GM19035 (cell line): ENCODE data around the gene MAD2L2.

Source experiments
- ATAC-seq: cut with Tn5 transposase; IDR thresholded peaks from one replicate; pipeline ENCODE4 v1.9.1; 2021; ENCODE audit not compliant: unreplicated experiment

Gene MAD2L2

GRCh38 chr1:11681071-11681771, at the start of gene MAD2L2:
Gene MAD2L2 (minus strand): TSS chr1:11681148. CDS start chr1:11680601, 547 bp downstream.
- ATAC-seq: peak; percentile 79

- ATAC-seq: no peak
These were observed 49.5 kb upstream of the MAD2L2 start for GRCh38 chr1:11730429-11730891.

DNA sequence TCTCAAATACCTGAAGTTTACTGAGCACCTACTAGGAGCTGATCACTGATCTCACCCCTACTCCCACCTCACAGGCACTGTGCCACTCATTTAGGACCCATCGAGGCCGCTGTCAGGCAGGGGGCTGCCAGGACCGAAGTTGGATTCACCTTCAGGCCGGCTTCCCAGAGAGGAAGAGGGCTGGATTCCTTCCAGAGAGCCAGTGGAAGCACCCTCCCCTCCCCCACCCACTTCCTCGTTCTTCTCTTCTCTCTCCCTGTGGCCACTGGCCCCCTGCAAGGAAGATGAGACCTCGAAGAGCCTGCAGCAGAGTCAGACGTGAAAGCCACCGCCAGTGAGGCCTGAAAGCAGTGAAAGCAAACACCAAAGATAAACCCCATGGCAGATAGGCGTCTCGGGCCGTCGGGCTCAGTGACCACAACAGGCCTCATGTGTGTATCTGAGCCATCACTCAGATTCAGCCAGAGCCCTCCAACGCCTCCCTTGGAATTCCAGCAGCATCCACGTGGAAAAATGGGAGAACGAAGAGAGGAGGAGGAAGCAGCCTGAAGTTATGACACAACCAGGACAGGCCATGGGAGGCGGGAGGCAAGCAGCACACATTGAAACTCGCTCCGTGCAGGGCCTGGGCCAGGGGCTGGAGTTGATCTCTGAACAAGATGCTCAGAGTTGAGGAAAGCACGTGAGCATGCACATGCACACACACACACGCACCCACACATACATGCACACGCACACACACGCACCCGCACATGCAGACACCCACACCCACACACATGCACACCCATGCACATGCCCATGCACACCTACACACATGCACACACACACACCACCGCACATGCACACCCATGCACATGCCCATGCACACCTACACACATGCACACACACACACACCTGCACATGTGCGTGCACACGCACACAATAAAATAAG, 48.8 kb upstream of the MAD2L2 start:
- no peak for ATAC-seq

DNA sequence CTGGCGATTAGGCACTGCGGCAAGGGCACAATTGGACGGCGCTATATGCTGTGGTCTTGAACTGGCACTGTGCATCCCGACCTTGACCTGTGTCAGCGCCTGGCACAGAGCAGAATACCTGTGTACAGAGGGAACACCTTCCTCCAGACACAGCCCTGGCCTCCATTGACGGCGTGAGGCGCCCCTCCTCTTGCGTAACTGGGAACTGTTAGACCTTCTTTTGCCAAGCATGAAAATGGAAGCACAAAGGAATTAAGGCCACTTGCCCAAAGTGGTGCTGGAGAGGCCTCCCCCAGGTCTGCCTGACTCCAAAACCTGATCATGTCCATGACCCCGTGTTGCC, 48.2 kb upstream of the MAD2L2 start:
- no peak for ATAC-seq

GRCh38 chr1:11728126-11728806, 47.3 kb upstream of the MAD2L2 start:
- no peak for ATAC-seq

DNA sequence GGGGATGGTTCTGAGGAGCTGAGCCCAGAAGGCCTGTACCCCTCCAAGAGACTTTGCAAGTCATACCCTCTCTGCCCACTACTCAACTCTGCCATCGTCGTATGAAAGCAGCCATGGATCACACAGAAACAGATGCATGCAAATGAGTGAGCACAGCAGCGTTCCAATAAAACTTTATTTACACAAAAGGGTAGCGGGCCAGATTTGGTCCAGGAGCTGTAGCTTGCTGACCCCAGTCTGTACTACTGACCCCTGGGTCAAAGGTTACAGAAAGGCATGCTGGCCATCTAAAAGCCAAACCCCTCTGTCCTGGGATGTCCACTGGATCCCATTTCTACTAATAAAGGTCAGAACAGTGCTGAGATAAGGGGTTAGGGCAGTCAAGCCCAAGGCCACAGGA, 46.2 kb upstream of the MAD2L2 start:
- no peak for ATAC-seq

GRCh38 chr1:11725616-11726015, 44.7 kb upstream of the MAD2L2 start:
- ATAC-seq: no peak

DNA sequence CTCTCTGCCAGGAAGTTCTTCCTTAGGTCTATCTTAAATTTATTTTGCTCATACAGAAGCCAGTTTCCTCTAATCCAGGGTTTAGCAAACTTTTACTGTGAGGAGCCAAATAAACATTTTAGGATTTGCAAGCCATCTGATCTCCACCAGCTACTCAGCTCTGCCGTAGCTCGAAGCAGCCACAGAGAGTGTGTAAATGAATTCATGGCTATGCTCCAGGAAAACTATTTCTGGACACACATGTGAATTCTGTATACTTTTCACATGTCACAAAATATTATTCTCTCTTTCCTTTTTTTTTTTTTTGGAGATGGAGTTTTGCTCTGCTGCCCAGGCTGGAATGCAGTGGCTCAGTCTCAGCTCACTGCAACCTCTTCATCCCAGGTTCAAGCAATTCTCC, 41.6 kb upstream of the MAD2L2 start:
- ATAC-seq: no peak

GRCh38 chr1:11721311-11721710, 40.4 kb upstream of the MAD2L2 start:
- ATAC-seq: no peak

DNA sequence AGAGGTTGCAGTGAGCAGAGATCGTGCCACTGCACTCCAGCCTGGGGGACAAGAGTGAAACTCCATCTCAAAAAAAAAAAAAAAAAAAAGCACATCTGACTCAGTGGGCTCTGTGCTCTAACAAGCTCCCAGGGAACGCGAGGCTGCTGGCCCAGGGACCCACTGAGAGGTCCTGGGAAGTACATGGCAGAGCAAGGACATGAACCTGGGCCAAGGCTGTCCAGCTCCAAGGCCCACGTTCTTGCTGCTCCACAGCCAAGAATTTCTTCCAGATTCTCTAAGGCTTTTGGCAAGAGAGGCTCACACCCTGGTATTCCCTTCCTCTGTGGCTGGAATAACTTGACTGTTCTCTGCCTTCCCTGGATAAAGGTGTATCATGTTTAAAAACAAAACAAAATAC, 39.6 kb upstream of the MAD2L2 start:
- no peak for ATAC-seq

GRCh38 chr1:11720033-11720376, 39.1 kb upstream of the MAD2L2 start:
- ATAC-seq: no peak

- peak; percentile 60 for ATAC-seq
These were observed 38.5 kb upstream of the MAD2L2 start for GRCh38 chr1:11719313-11720032.

DNA sequence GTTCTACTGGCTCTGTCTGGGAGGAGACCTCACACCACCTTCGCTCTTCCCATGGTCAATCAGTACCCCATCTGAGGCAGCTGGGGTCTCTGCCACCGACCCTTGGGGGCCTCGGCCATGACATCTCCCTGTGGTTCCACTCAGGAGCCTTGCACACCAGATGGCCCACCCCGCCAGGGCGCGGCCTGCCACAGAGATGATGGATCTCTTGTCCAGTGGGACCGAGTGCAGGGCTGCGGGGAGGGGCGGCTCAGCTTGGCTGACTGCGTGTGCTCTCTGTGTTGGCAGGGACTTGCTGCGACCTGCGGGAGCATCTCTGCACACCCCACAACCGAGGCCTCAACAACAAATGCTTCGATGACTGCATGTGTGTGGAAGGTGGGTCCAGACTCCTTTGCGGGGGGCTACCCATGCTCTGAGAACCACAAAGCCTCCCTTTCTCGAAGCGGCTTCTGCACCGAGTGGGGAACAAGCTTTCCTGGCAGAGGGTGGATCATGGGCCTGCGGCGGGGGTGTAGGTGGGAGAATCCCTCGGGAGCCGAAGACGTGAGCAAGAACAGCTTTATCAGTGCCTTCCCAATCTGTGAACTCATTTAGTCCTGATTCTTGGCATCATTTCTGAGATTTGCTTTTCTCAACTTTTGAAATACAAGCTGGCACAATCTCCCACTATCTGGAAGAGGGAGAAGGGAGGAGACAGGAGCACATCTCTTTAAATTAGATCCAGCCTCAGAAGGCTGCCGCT, 34.1 kb upstream of the MAD2L2 start:
- ATAC-seq: no peak

- ATAC-seq: no peak
These were observed 32.1 kb upstream of the MAD2L2 start for GRCh38 chr1:11713095-11713494.

DNA sequence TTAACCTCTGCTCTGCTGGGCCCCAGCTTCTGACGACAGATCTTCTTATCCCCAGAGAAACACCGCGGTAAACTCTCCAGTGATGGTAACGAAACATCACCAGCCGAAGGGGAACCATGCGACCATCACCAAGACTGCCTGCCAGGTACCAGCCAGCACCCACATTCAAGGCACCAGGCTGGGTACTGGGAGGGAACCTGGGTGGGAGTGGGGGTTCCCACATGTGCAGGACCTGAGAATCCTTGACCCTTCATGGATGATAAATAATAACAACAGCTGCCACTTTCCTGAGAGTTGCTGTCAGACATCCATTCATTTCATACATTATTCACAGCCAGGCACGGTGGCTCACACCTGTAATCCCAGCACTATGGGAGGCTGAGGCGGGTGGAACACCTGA, 31.3 kb upstream of the MAD2L2 start:
- ATAC-seq: no peak

DNA sequence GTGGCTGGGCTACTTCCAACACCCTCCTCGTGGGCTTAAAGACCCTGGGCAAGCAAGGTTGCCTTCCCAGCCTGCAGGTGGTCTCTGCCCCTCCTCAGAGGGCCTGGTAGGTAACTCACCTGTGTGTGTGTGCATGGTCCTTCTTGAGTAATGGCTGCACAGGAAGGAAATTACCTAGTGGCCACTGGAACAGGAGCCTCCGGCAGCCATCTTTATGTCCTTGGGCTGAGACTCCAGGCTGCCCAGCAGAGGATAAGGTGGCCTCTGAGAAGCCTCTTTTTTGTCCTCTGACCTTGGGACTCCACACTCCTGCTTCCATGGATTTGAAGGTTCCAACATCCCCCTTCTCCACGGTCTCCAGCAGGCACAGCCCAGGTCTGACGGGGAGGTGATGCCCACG, 30.5 kb upstream of the MAD2L2 start:
- ATAC-seq: no peak

GRCh38 chr1:11708554-11709350, 27.8 kb upstream of the MAD2L2 start:
- ATAC-seq: no peak

DNA sequence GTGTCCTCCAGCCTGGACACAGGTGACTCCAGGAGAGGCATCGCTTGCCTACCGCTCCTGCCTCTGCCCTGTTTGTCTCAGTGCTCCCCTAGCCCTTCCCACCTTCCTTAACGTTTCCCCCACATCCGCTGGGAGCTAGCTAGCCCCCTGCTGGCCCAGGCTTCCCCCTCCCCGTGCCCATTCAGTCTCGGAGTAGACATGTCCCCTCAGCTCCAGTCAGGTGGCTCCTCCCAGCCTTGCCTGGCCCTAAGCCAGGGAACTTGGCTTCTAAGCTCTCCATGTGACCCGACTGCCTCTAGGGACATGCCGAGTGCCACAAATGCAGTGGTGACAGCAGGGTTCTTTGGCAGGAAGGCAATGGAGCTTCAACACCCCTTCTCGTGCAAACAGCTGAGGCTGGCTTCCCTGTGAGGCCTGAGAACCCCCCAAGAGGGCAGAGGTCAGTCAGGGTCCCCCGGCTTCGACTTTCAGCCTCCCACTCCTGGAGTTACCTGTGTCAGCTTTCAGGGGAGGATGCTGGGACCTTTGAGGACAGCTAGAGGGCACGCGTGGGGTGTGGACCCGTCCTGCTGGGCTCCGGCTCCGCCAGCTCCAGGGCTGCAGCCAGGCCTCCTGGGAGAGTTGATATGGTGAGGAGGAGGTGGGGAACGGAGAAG, 26.8 kb upstream of the MAD2L2 start:
- ATAC-seq: no peak

GRCh38 chr1:11706292-11706691, 25.3 kb upstream of the MAD2L2 start:
- no peak for ATAC-seq
